HUES48 (cell line): ENCODE measurements around the gene HJV.
A peak's percentile ranks its signal among the peaks of the same experiment; 100 is the strongest.

Source experiments
- H3K27ac ChIP-seq: one replicate; pipeline ENCODE4 v1.7.0; 2013; ENCODE audit warnings: low read depth, low read length, inconsistent platforms
- H3K27me3 ChIP-seq: 2 replicates; pipeline ENCODE4 v1.6.1; 2013; ENCODE audit warnings: mild to moderate bottlenecking, low read length; ENCODE audit not compliant: control insufficient read depth, insufficient read depth
- H3K36me3 ChIP-seq: 2 replicates; pipeline ENCODE4 v1.6.1; 2013; ENCODE audit warnings: low read length; ENCODE audit not compliant: control insufficient read depth, insufficient read depth
- H3K4me1 ChIP-seq: 2 replicates; pipeline ENCODE4 v1.6.1; 2013; ENCODE audit warnings: mild to moderate bottlenecking, low read length; ENCODE audit not compliant: control insufficient read depth, insufficient read depth
- H3K4me3 ChIP-seq: 2 replicates; pipeline ENCODE4 v1.5.1; 2013; ENCODE audit warnings: mild to moderate bottlenecking, low read depth, low read length
- H3K9ac ChIP-seq: 2 replicates; pipeline ENCODE4 v1.6.1; 2013; ENCODE audit warnings: mild to moderate bottlenecking, low read depth, low read length, moderate library complexity
- H3K9me3 ChIP-seq: 2 replicates; pipeline ENCODE4 v1.6.1; 2013; ENCODE audit warnings: low read length; ENCODE audit not compliant: control insufficient read depth, insufficient read depth

Gene HJV

DNA sequence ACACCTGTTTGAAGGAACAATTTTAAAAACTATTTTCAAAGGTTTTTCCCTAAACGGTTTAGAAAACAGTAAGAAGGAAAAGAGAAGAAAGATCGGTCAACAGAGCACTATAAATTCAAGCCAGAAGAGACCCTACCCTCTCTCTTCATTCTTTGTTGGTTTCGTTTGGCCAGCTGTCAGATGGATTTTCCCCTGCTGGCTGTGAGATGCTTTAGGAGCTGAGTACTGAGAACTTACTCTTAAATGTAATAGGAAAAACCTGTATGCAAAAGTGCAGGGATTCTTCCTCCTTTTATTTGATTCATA is 23.9 kb downstream of the HJV start:
- no peak overlapping the region for H3K9ac ChIP-seq
- H3K27me3 ChIP-seq = no peaks in the 10 kb centered on the region
- peaks cover 27% of the 10 kb centered on the region for H3K4me1 ChIP-seq
- no peaks in the 10 kb centered on the region for H3K9me3 ChIP-seq
- H3K36me3 ChIP-seq = peaks cover 27% of the 10 kb centered on the region
- H3K27ac ChIP-seq = no peak overlapping the region
- peak overlapping the region; percentile 89; the same call in 1 of the 2 replicates for H3K4me3 ChIP-seq

DNA sequence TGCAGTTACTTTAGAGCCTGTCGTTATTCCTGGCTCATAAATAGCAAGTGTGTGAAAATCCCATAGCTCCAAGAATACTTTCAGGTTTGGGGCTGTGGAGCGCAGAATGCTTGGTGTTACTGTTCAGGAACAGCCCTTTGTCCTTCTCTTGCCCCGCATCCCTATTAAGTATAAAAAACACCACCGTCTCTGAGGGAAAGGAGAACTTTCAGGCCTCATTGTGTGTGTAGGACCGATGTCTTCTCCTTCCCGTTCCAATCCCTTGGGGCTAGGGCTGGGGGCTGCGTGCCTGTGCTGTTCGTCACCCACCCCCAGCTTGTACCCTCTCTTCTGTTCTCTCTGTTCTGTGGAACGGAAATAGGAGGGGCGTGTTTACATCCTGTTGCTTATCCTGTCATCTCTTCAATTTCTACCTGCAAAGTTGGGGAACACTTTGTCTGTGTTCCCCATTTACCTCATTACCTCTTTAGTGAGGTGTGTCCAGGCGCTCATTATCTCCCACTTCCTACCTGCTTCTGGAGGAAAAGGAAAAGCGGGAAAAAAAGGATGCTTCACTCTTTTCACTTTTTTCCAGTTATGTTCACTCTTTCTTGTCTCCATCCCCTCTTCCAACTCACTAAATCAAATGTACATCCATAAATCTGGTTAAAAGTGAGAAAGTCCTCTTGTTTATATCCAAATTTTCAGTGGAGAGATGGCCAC is 24.4 kb downstream of the HJV start:
- H3K27ac ChIP-seq = peak overlapping the region; percentile 23

DNA sequence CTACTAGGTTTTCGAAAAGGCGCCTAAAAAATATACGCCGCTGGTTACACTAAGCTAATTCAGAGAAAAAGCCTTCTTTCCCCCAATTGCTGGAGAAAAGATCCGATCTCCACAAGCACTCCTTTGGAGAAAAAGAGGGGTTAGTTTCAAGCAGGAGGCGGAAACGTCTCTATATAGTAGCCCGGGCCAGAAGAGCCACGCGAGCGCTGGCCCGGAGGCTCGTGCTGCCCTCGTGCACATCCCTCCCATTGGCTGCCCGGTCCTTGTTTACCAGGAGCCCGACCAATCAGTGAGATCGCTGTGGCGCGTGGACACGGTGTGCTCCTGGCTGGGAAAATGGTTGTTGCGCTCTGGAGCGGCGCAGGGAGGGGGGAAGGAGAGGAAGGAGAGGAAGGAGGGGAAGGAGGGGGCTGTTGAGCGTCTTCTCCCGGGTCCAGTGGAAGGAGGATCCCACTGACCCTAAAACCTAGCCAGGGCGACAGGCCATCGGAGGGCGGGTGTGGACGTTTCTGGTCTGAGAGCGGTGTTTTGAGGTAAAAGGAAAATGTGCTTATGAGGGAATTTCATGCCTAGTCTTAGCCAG is 25.0 kb downstream of the HJV start, which contains the start of gene TXNIP:
Gene TXNIP (minus strand): TSS at position 147 of the 583 bp plus-strand sequence. CDS start 313 bp downstream, outside the sequence.
- Histone ChIP-seq H3K9me3 (no peaks in the 10 kb centered on the region), H3K4me3 (peak within 1 kb of the TSS; percentile 89), H3K4me1 (peaks cover 27% of the 10 kb centered on the region), H3K27ac (peak within 1 kb of the TSS; percentile 23), H3K9ac (peak within 1 kb of the TSS; percentile 86), H3K27me3 (no peaks in the 10 kb centered on the region), H3K36me3 (peaks cover 33% of the 10 kb centered on the region)

More for the DNA sequence above, 24.4 kb downstream of the HJV start:
- peak overlapping the region; percentile 36; the same call in 1 of the 2 replicates for H3K9ac ChIP-seq
- H3K4me3 ChIP-seq = peak overlapping the region; percentile 89
- H3K9me3 ChIP-seq = no peaks in the 10 kb centered on the region
- H3K4me1 ChIP-seq = peaks cover 27% of the 10 kb centered on the region
- no peaks in the 10 kb centered on the region for H3K27me3 ChIP-seq
- peaks cover 32% of the 10 kb centered on the region for H3K36me3 ChIP-seq

DNA sequence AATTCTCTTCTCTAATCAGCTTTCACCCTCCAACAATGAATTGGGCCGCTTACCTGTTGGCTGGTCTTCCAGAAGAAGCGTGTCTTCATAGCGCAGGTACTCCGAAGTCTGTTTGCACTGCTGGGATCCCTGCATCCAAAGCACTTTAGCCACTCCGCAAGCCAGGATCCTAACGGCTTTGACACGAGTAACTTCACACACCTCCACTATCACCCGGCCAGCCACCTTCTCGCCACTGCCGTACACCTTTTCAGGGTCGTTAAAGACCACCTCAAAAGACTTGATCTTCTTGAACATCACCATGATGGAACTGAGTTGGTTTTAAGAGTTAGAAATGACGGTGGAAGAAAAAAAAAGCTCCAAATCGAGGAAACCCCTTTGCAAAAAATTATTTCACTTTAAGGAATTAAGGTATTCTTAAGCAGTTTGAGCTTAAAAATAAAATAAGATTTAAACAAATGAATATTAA is 25.5 kb downstream of the HJV start:
- Histone ChIP-seq H3K27me3 (no peaks in the 10 kb centered on the region), H3K36me3 (peaks cover 33% of the 10 kb centered on the region), H3K9me3 (no peaks in the 10 kb centered on the region), H3K9ac (peak overlapping the region; percentile 86), H3K4me1 (peaks cover 27% of the 10 kb centered on the region), H3K27ac (peak overlapping the region; percentile 6), H3K4me3 (peak overlapping the region; percentile 89)

DNA sequence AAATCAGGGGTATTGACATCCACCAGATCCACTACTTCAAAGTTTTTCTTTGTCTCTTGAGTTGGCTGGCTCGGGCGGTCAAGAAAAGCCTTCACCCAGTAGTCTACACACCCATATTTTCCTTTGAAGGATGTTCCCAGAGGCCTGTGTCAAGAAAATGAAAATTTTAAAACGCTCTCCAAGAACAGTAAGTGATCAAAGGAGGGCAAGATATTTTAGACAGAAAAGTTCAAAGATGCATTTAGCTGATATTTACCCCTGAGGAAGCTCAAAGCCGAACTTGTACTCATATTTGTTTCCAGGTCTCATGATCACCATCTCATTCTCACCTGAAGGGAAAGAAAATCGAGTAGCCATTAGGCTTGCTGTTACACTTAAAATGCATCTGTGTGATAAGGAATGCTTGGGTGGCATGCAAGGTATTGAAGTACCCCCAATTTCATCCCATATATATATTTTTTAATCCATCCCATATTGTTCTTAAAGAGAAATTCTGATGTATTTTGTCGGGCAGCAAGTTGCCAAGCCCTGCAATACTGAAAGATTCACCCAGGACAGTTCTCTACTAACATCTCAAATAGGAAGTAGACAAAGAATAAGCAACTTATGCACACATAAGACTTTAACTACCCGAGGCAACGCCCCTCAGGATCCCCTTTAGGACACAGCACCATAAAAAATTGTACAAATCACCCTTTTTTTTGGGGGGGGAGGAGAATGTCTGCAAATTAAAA is 26.2 kb downstream of the HJV start:
- H3K4me3 ChIP-seq = peak overlapping the region; percentile 89
- H3K27ac ChIP-seq = no peak overlapping the region
- no peaks in the 10 kb centered on the region for H3K9me3 ChIP-seq
- H3K36me3 ChIP-seq = peaks cover 33% of the 10 kb centered on the region
- H3K9ac ChIP-seq = peak overlapping the region; percentile 86
- peaks cover 27% of the 10 kb centered on the region for H3K4me1 ChIP-seq
- H3K27me3 ChIP-seq = no peaks in the 10 kb centered on the region

DNA sequence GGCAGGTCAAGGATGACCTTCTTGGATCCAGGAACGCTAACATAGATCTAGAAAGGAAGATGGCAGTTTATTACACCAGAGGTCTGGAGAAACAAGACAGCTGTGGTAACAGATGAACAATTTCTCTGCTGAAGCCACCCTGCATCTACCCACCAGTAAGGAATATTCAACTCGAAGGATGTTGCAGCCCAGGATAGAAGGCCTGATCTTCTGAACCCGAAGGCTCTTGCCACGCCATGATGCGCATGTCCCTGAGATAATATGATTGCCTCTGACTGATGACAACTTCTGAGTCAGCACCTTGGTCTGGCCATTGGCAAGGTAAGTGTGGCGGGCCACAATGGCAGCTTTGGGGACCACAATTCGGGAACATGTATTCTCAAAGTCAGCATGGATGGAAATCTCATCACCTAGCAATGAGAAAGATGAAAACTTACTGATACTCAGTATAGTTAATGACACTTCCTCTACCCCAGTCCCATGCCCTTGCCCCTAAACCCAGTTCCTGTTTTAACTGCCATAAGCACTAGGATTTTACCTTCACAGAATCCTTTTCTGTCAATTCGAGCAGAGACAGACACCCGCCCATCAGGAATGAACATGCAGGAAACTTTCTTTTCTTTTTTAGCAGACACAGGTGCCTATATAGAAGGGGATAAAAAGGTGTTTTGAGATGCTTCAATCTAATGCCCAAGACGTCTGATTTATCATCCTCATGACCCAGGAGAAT is 27.0 kb downstream of the HJV start:
- Histone ChIP-seq H3K9ac (no peak overlapping the region), H3K4me1 (peaks cover 24% of the 10 kb centered on the region), H3K9me3 (no peaks in the 10 kb centered on the region), H3K36me3 (peaks cover 33% of the 10 kb centered on the region), H3K27me3 (no peaks in the 10 kb centered on the region), H3K27ac (no peak overlapping the region), H3K4me3 (peak overlapping the region; percentile 89)

DNA sequence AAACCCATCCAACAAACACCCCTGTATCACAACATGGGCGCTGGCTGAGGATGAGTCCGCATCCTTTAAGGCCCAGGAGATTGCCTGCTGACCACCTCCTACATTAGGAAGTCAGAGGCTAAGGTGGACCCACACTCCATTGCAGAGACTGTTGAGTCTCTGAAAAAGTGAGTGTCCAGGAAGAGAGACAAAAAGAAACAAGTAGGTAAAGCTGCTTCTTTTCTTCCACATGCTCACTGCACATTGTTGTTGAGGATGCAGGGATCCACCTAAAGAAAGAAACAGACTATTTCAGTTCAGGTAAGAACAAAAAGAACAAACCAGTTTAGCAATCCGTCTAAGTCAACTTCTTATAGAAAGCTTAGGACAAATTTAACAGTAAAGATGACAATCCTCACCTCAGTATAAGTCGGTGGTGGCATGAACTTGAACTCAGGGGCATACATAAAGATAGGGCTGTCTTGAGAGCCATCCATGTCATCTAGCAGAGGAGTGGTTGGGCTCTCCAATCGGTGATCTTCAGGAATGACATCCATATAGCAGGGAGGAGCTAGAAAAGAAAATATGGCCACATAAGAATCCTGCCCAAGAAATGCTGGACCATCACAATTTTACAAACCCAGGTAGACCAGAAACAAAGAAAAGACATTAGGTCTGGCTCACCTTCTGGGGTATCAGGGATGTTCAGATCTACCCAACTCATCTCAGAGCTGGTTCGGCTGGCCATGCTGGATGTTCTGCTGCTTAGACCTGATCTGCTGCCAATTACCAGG is 27.7 kb downstream of the HJV start:
- Histone ChIP-seq H3K9me3 (no peaks in the 10 kb centered on the region), H3K27me3 (no peaks in the 10 kb centered on the region), H3K27ac (no peak overlapping the region), H3K4me3 (peak overlapping the region; percentile 89; the same call in 1 of the 2 replicates), H3K36me3 (peaks cover 33% of the 10 kb centered on the region), H3K4me1 (peaks cover 20% of the 10 kb centered on the region), H3K9ac (no peak overlapping the region; the same call in 1 of the 2 replicates)

DNA sequence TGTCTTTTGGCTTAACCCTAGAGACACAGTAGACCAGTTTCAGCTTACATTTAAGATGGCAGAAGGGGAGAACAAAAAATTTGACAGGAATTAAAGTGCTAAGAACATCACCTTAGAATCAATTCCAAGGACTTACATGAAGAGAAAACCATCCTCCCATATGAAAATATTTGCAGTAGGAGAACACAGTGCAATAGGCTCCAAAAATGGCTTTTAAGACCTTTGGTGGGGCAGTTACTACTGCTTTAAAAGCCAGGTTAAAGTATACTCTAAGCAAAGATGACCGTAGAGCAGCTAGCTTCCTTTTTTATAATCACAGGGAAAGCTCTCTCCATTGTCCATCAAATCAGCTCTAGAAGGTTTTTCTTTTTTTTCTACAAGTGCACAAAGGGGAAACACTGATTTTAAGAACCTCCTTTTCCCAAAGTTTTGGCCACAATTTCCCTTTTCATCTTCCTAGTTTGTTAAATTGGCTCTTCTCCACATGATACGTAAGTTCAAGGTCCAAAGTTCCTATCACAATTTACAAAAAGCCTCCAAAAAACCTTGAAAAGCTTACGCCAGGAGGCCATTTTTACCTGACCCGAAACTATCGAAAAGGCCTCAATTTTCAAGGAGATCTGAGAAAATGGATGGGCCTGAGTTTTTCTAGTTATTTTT is 28.4 kb downstream of the HJV start:
- no peak overlapping the region; the same call in 1 of the 2 replicates for H3K9ac ChIP-seq
- H3K27ac ChIP-seq = no peak overlapping the region
- peaks cover 18% of the 10 kb centered on the region for H3K4me1 ChIP-seq
- H3K9me3 ChIP-seq = no peaks in the 10 kb centered on the region
- H3K36me3 ChIP-seq = peaks cover 33% of the 10 kb centered on the region
- no peaks in the 10 kb centered on the region for H3K27me3 ChIP-seq
- H3K4me3 ChIP-seq = peak overlapping the region; percentile 89; the same call in 1 of the 2 replicates

DNA sequence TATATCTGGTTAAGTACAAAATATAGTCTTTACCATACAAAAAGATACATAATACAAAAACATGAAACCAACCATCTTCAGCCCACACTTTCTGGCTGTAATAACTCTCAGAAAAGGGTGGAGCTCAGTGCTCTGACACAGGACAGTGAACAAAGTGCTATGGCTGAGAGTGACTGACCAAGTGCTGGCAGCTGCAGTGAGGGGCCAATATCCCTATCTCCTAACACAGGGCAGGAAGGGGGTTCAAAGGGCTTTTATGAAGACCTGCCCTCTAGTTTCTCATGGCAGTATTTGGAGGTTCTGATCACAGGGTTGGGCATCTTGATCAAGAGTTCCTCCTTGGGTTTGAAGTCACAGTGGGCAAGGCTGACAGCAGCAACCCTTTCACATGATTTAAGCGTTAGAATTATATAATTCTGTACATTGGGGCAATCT is 29.0 kb downstream of the HJV start:
- H3K9ac ChIP-seq = no peak overlapping the region
- H3K27ac ChIP-seq = no peak overlapping the region
- peaks cover 33% of the 10 kb centered on the region for H3K36me3 ChIP-seq
- no peaks in the 10 kb centered on the region for H3K9me3 ChIP-seq
- H3K4me1 ChIP-seq = peaks cover 13% of the 10 kb centered on the region
- H3K4me3 ChIP-seq = no peak overlapping the region
- no peaks in the 10 kb centered on the region for H3K27me3 ChIP-seq
